Esophagus squamous epithelium (tissue), 4 donors: ENCODE data around the gene SFTPA2.

Experiments
- POLR2A ChIP-seq, 4 donors: fragments of 450-650 bp; IDR thresholded peaks; one replicate each; pipeline ENCODE4 v1.6.1; 2017; ENCODE audit warnings: antibody characterized with exemption in 4 of 4, mild to moderate bottlenecking in 4 of 4, moderate library complexity in 3 of 4
- TF ChIP-seq, protein P1 (sequence below), 6 experiments: fragments of 450-650 bp in 4 of 6; fragments of 200-600 bp in 2 of 6; sonication (generic) in 2 of 6; IDR thresholded peaks; one replicate each; pipeline ENCODE4 v1.5.1; 2016 to 2019; ENCODE audit warnings: antibody characterized with exemption in 6 of 6, mild to moderate bottlenecking in 4 of 6, moderate library complexity in 4 of 6

DNA sequence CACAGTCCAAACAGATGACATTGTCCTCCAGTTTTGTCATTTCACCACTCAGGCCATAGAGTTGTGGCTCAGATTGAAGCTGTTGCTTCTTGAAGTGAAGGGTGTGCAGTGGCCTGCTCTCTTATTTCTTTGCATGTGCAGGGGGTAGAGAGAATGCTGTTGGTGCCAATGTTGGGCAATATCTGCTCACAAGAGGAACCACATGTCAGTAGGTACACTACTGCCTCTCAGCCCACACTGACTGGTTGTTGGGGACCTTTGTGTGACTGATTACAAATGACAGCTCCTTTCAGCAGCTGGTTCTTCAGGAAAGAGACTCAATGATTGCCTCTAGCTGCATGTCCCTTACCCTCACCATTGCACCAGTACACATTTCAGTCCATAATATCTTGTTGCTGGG, 28.6 kb upstream of the SFTPA2 start:
- TF ChIP-seq, protein P1, sequence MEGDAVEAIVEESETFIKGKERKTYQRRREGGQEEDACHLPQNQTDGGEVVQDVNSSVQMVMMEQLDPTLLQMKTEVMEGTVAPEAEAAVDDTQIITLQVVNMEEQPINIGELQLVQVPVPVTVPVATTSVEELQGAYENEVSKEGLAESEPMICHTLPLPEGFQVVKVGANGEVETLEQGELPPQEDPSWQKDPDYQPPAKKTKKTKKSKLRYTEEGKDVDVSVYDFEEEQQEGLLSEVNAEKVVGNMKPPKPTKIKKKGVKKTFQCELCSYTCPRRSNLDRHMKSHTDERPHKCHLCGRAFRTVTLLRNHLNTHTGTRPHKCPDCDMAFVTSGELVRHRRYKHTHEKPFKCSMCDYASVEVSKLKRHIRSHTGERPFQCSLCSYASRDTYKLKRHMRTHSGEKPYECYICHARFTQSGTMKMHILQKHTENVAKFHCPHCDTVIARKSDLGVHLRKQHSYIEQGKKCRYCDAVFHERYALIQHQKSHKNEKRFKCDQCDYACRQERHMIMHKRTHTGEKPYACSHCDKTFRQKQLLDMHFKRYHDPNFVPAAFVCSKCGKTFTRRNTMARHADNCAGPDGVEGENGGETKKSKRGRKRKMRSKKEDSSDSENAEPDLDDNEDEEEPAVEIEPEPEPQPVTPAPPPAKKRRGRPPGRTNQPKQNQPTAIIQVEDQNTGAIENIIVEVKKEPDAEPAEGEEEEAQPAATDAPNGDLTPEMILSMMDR (IDR thresholded peaks at IDR 0.05), result no peak
- no peak for TF ChIP-seq POLR2A (IDR thresholded peaks at IDR 0.05)
